ENCODE measurements around the gene ATXN1. TPM values are rescaled to one million over a fixed set of nuclear protein-coding genes. Genes with fewer than 3 reads are reported as not detected.

Gene ATXN1
- total and polyA plus RNA-seq, 7 donors, result 1.3 to 50.9 (median 21.6) TPM

DNA sequence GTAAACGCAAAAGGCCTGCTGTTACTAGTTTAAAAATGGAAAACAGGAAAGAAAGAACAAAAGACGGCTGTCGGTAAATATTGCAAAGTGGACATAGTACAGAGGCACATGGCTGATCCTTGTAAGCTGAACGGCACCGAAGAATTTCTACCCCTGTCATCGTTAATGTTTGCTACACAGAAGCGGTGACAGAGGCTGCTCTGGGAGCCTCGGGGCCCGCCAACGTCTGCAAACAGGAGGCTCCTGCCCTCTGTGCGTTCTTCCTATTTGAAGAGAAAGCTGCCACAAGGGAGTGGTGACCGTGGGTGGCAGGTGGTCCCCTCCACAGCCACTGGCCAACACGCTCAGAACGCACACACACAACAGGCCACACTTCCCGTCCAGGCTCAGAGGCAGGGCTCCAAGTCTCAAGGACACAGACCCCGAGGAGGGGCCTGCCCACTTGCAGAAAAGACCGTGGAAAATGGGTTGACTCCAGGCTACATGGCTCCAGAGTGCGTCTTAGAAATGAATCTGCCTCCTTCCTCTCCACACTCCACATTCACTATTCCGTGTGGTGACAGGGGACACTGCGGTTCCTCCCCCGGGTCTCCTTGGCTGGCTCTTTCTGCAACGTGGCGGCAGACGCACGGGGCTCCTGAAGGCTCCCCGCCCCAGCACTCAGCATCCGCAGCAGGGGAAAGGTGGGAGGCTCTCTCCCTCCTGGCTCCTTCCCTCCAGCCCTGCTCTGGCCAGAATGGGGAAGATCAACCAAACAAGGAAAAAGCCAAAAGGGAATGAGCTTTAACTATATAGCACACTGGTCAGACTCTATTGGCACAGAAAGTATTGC lies 458.3 kb downstream of the ATXN1 start:
- intact Hi-C loops (cut with DNase I), result no loop called here
- WGBS, 3 donors, result 46 to 57% (median 52%) methylated on average over 27 of the region's 27 CpGs
- Histone ChIP-seq H3K4me3 (no peak overlapping the region), H3K27ac (peak overlapping the region; percentile 23), H3K36me3 (ENCODE audit: insufficient read depth in 1 of 2, low read depth in 1 of 2) (peaks cover 0 to 15% of the 10 kb centered on the region in 2 donors), H3K27me3 (ENCODE audit: insufficient read depth in 3 of 3, low read length in 2 of 3) (no peaks in the 10 kb centered on the region), H3K9me3 (no peaks in the 10 kb centered on the region), H3K4me1 (peaks cover 4% of the 10 kb centered on the region)
- ATAC-seq (peak in 3 of 4 donors; percentile 23 to 47 (median 39)), DNase-seq (no peak)
- no peak for TF ChIP-seq CTCF (IDR thresholded peaks at IDR 0.05)

GRCh38 chr6:16301511-16301910 lies 459.7 kb downstream of the ATXN1 start:
- 67 to 80% (median 70%) methylated on average over 7 of the region's 7 CpGs for WGBS, 3 donors
- Histone ChIP-seq H3K9me3 (no peaks in the 10 kb centered on the region), H3K4me1 (peaks cover 4% of the 10 kb centered on the region), H3K27ac (peak overlapping the region; percentile 48), H3K36me3 (ENCODE audit: insufficient read depth in 1 of 2, low read depth in 1 of 2) (peaks cover 0 to 28% of the 10 kb centered on the region in 2 donors), H3K4me3 (no peak overlapping the region), H3K27me3 (ENCODE audit: insufficient read depth in 3 of 3, low read length in 2 of 3) (no peaks in the 10 kb centered on the region)
- DNase-seq (no peak), ATAC-seq (no peak)
- intact Hi-C loops (cut with DNase I), result no loop called here
- TF ChIP-seq CTCF (IDR thresholded peaks at IDR 0.05), result no peak

DNA sequence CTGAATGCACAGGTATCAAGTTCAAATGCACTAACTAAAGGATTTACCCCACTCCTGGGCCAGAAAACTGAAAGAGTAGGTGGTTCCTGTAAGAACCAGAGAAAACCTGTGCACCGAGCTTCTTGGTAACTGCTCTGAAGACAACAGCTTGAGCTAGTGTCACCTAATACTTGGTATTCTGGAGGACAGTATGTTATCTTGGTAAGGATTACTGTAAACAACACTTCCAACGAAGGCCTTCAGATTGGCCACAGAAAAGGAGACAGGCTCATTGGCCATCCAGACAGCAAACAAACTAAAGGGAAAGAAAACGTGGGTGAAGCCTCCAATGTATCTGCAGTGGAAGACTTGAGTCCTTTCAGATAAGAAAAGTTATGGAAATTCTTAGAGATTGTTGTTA lies 461.4 kb downstream of the ATXN1 start:
- Histone ChIP-seq H3K4me3 (no peak overlapping the region), H3K4me1 (peaks cover 4% of the 10 kb centered on the region), H3K27ac (peak overlapping the region; percentile 48), H3K27me3 (ENCODE audit: insufficient read depth in 3 of 3, low read length in 2 of 3) (no peaks in the 10 kb centered on the region), H3K9me3 (no peaks in the 10 kb centered on the region), H3K36me3 (ENCODE audit: insufficient read depth in 1 of 2, low read depth in 1 of 2) (peaks cover 0 to 38% of the 10 kb centered on the region in 2 donors)
- intact Hi-C loops (cut with DNase I), result no loop called here
- no peak for TF ChIP-seq CTCF (IDR thresholded peaks at IDR 0.05)
- ATAC-seq (peak in 2 of 4 donors; percentile 19 to 48), DNase-seq (no peak)
- 32 to 65% (median 35%) methylated on average over 3 of the region's 3 CpGs for WGBS, 3 donors

DNA sequence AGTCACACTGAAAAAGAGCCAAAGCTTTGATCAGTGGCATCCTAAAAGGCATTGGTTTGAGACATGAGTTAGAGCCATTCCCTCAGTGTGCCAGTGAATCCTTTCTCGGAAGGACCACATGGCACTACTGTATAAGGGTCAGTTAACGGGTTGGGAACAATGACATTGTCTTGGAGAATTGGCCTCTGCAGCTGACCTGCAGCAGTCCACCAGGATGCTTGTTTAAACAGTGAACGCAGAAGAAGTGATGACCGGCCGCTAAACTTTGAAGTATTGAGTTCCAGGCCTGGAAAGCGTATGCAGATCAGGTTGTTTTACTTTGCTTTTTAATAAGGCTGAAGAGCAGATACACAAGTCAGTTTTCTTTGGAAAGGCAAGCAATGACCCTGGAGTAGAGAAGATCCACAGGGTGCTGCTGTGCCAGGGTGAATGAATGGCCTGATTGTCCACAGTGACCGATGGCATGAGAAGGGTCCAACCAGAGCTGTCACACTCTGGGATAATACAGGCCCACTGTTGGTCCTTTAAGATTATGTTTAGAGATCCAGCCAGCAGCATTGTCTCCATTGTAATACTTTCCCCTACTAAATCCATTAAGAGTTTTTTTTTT lies 465.1 kb downstream of the ATXN1 start:
- no peak for TF ChIP-seq CTCF (IDR thresholded peaks at IDR 0.05)
- WGBS, 3 donors, result 73 to 86% (median 73%) methylated on average over 7 of the region's 7 CpGs
- Histone ChIP-seq H3K27me3 (ENCODE audit: insufficient read depth in 3 of 3, low read length in 2 of 3) (no peaks in the 10 kb centered on the region), H3K9me3 (no peaks in the 10 kb centered on the region), H3K4me1 (peaks cover 9% of the 10 kb centered on the region), H3K27ac (no peak overlapping the region), H3K4me3 (no peak overlapping the region), H3K36me3 (ENCODE audit: insufficient read depth in 1 of 2, low read depth in 1 of 2) (peaks cover 0 to 72% of the 10 kb centered on the region in 2 donors)
- no peak for DNase-seq
- intact Hi-C loops (cut with DNase I), result no loop called here
- ATAC-seq, result no peak

Data from psoas muscle (tissue), 8 donors.